H1 (cell line): ENCODE data around the gene ADCY7. TPM values are rescaled to one million over a fixed set of nuclear protein-coding genes. Genes with fewer than 3 reads are reported as not detected.

Experiments
- CHD2 ChIP-seq: IDR thresholded peaks from 2 replicates; pipeline ENCODE4 v1.6.1; 2012; ENCODE audit warnings: low read length, improper control_type of control experiment
- POLR2AphosphoS5 ChIP-seq: IDR thresholded peaks from 2 replicates; pipeline ENCODE4 v1.6.1; 2011; ENCODE audit warnings: low read depth, low read length
- polyA plus RNA-seq, 7 experiments: library from polyadenylated mRNA; depleted of rRNA in 3 of 7; stranded (reverse) in 5 of 7; unstranded in 2 of 7; fragments of >200 nt in 5 of 7; fragments of 200-250 nt in 2 of 7; gene quantifications; 1 replicate in 5 of 7; 2 replicates in 1 of 7; 4 replicates in 1 of 7; pipeline versions ENCODE4 v1.2.1 to v1.2.3, GENCODE V29; 2011 to 2013; ENCODE audit warnings: missing spikeins in 2 of 7, mixed read lengths in 2 of 7
- total RNA-seq: library from RNA; stranded (reverse); fragmentation: NEBNext Ultra II Directional; extraction: Animal tissue kit (Norgen Biotek cat#: 25700); gene quantifications from 2 replicates; pipeline ENCODE4 v1.2.1, GENCODE V29; 2021
- TF ChIP-seq, protein P1 (sequence below): IDR thresholded peaks from 2 replicates; pipeline ENCODE4 v1.6.1; 2011; ENCODE audit warnings: low read length, improper control_type of control experiment

Gene ADCY7
- total and polyA plus RNA-seq, 2 of the 8 experiments (the other 6 are each of a cell fraction or from before 2014, with no cell fraction given) = 2.4 to 5.1 TPM

- TF ChIP-seq, protein P1, sequence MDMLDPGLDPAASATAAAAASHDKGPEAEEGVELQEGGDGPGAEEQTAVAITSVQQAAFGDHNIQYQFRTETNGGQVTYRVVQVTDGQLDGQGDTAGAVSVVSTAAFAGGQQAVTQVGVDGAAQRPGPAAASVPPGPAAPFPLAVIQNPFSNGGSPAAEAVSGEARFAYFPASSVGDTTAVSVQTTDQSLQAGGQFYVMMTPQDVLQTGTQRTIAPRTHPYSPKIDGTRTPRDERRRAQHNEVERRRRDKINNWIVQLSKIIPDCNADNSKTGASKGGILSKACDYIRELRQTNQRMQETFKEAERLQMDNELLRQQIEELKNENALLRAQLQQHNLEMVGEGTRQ = no peak
- TF ChIP-seq CHD2 = no peak
- no peak for TF ChIP-seq POLR2AphosphoS5
Measured at GRCh38 chr16:50274326-50275097, 8.2 kb downstream of the ADCY7 start (continued).
